Lower lobe of right lung (tissue), 2 donors: ENCODE results near the gene TMEM44. TPM values are rescaled to one million over a fixed set of nuclear protein-coding genes. Genes with fewer than 3 reads are reported as not detected.
"Not testable (repeated sequence)": the region's sequence is repeated elsewhere in the genome, so short reads cannot be mapped to it uniquely, and the experiment has no call there.

Experiments used
- ATAC-seq, 2 donors: fragments of 200-7000 bp; cut with Tn5 transposase; one replicate each; pipeline ENCODE4 v1.9.1; 2020 to 2022; ENCODE audit warnings: mild to moderate bottlenecking in 2 of 2, moderate library complexity in 2 of 2
- DNase-seq: peaks from one replicate; pipeline ENCODE4 v3.0.0-alpha.2; 2020
- H3K27ac ChIP-seq: fragments of 200-600 bp; one replicate; pipeline ENCODE4 v1.8.0; 2022
- H3K27me3 ChIP-seq: fragments of 200-600 bp; one replicate; pipeline ENCODE4 v1.8.0; 2022; ENCODE audit warnings: low read depth
- H3K36me3 ChIP-seq: fragments of 200-600 bp; one replicate; pipeline ENCODE4 v1.8.0; 2022; ENCODE audit warnings: mild to moderate bottlenecking
- H3K4me1 ChIP-seq: fragments of 200-600 bp; one replicate; pipeline ENCODE4 v1.8.0; 2022
- H3K4me3 ChIP-seq: fragments of 200-600 bp; one replicate; pipeline ENCODE4 v1.8.0; 2022; ENCODE audit warnings: mild to moderate bottlenecking
- H3K9me3 ChIP-seq: fragments of 200-600 bp; one replicate; pipeline ENCODE4 v1.8.0; 2022
- CTCF ChIP-seq: fragments of 200-600 bp; IDR thresholded peaks from one replicate; pipeline ENCODE4 v1.8.0; 2022; ENCODE audit warnings: antibody characterized with exemption, mild to moderate bottlenecking
- intact Hi-C: fragments of 100-400 bp; cut with DNase I; formaldehyde crosslinking; loops from one replicate; pipeline ENCODE4 v1.11.0; 2022
- total RNA-seq: library from RNA; stranded (reverse); fragmentation: NEBNext Ultra II Directional; extraction: Animal tissue kit (Norgen Biotek cat#: 25700); gene quantifications from one replicate; pipeline ENCODE4 v1.2.1, GENCODE V29; 2021
- donor health status: DM: no; HTN: yes; CAD: no; lungs with severe emphysema.

The TMEM44 gene
- total RNA-seq, 1 donor from 2014 or later: 22.7 TPM

- Histone ChIP-seq H3K4me1 (no peaks in the 10 kb centered on the region), H3K4me3 (no peak overlapping the region), H3K36me3 (no peaks in the 10 kb centered on the region), H3K27me3 (no peaks in the 10 kb centered on the region), H3K9me3 (no peaks in the 10 kb centered on the region), H3K27ac (no peak overlapping the region)
- intact Hi-C loops: no loop called here
- ATAC-seq (no peak), DNase-seq (no peak)
- no peak for TF ChIP-seq CTCF
Measured at GRCh38 chr3:194549853-194550252, 83.4 kb downstream of the TMEM44 start.

GRCh38 chr3:194548346-194549321 is 84.6 kb downstream of the TMEM44 start:
- no peak for ATAC-seq
- Histone ChIP-seq H3K27me3 (no peaks in the 10 kb centered on the region), H3K36me3 (no peaks in the 10 kb centered on the region), H3K4me1 (no peaks in the 10 kb centered on the region), H3K9me3 (no peaks in the 10 kb centered on the region), H3K4me3 (no peak overlapping the region), H3K27ac (no peak overlapping the region)
- no peak for TF ChIP-seq CTCF
- intact Hi-C loops: no loop called here
- DNase-seq: no peak

GRCh38 chr3:194547042-194547441 is 86.2 kb downstream of the TMEM44 start:
- H3K4me3 ChIP-seq: no peak overlapping the region
- no peak for TF ChIP-seq CTCF
- no peaks in the 10 kb centered on the region for H3K36me3 ChIP-seq
- intact Hi-C loops: no loop called here
- no peak overlapping the region for H3K27ac ChIP-seq
- no peaks in the 10 kb centered on the region for H3K27me3 ChIP-seq
- no peak for DNase-seq
- no peak for ATAC-seq
- H3K4me1 ChIP-seq: no peaks in the 10 kb centered on the region
- H3K9me3 ChIP-seq: no peaks in the 10 kb centered on the region

GRCh38 chr3:194545538-194545937 is 87.7 kb downstream of the TMEM44 start:
- not testable (repeated sequence) for ATAC-seq

GRCh38 chr3:194543550-194543949 is 89.7 kb downstream of the TMEM44 start:
- intact Hi-C loops: no loop called here
- no peak for TF ChIP-seq CTCF
- no peak for ATAC-seq
- Histone ChIP-seq H3K36me3 (no peaks in the 10 kb centered on the region), H3K9me3 (no peaks in the 10 kb centered on the region), H3K4me1 (no peaks in the 10 kb centered on the region), H3K27me3 (no peaks in the 10 kb centered on the region), H3K4me3 (no peak overlapping the region), H3K27ac (no peak overlapping the region)
- no peak for DNase-seq

More at GRCh38 chr3:194545538-194545937, 87.7 kb downstream of the TMEM44 start:
- H3K27me3 ChIP-seq, H3K27ac ChIP-seq, DNase-seq, H3K9me3 ChIP-seq, H3K36me3 ChIP-seq, intact Hi-C loops, H3K4me3 ChIP-seq, H3K4me1 ChIP-seq: not testable (repeated sequence)

GRCh38 chr3:194541483-194541882 is 91.7 kb downstream of the TMEM44 start:
- H3K27me3 ChIP-seq: no peaks in the 10 kb centered on the region
- H3K4me1 ChIP-seq: peaks cover 6% of the 10 kb centered on the region
- ATAC-seq (no peak), DNase-seq (no peak)
- H3K4me3 ChIP-seq: no peak overlapping the region
- no peak for TF ChIP-seq CTCF
- H3K27ac ChIP-seq: no peak overlapping the region
- no peaks in the 10 kb centered on the region for H3K9me3 ChIP-seq
- intact Hi-C loops: no loop called here
- no peaks in the 10 kb centered on the region for H3K36me3 ChIP-seq
